Ishikawa (cell line): ENCODE data around the gene NOSIP.

Experiments
- CEBPB ChIP-seq: IDR thresholded peaks from 2 replicates; pipeline ENCODE4 v1.6.1; 2012
- EGR1 ChIP-seq: IDR thresholded peaks from 2 replicates; pipeline ENCODE4 v1.6.1; 2012
- EP300 ChIP-seq: IDR thresholded peaks from 2 replicates; pipeline ENCODE4 v1.6.1; 2012; ENCODE audit warnings: borderline replicate concordance
- FOXM1 ChIP-seq: IDR thresholded peaks from 2 replicates; pipeline ENCODE4 v1.6.1; 2012; ENCODE audit warnings: low read depth, borderline replicate concordance
- NFIC ChIP-seq: IDR thresholded peaks from 2 replicates; pipeline ENCODE4 v1.6.1; 2012
- RAD21 ChIP-seq: IDR thresholded peaks from 2 replicates; pipeline ENCODE4 v1.6.1; 2012; ENCODE audit warnings: low read depth
- REST ChIP-seq: IDR thresholded peaks from 2 replicates; pipeline ENCODE4 v1.6.1; 2012; ENCODE audit warnings: low read depth, mild to moderate bottlenecking
- TAF1 ChIP-seq: IDR thresholded peaks from 2 replicates; pipeline ENCODE4 v1.6.1; 2012; ENCODE audit warnings: low read depth, mild to moderate bottlenecking
- TCF12 ChIP-seq: IDR thresholded peaks from 2 replicates; pipeline ENCODE4 v1.6.1; 2012; ENCODE audit warnings: low read depth
- TEAD4 ChIP-seq: IDR thresholded peaks from 2 replicates; pipeline ENCODE4 v1.6.1; 2012
- YY1 ChIP-seq: IDR thresholded peaks from 2 replicates; pipeline ENCODE4 v1.6.1; 2012; ENCODE audit warnings: low read depth
- TF ChIP-seq, protein P1 (sequence below): IDR thresholded peaks from 2 replicates; pipeline ENCODE4 v1.6.1; 2012

GRCh38 chr19:49593233-49594113 is 13.1 kb upstream of the NOSIP start:
- no peak for TF ChIP-seq TEAD4
- no peak for TF ChIP-seq YY1
- no peak for TF ChIP-seq TAF1
- TF ChIP-seq EGR1 = no peak
- no peak for TF ChIP-seq REST
- TF ChIP-seq TCF12 = no peak
- TF ChIP-seq EP300 = no peak
- TF ChIP-seq, protein P1, sequence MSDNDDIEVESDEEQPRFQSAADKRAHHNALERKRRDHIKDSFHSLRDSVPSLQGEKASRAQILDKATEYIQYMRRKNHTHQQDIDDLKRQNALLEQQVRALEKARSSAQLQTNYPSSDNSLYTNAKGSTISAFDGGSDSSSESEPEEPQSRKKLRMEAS = no peak
- TF ChIP-seq RAD21 = no peak
- no peak for TF ChIP-seq CEBPB
- no peak for TF ChIP-seq NFIC
- no peak for TF ChIP-seq FOXM1
